HG02870 (cell line): ENCODE measurements around the gene IGLL5.

Experiments used
- ATAC-seq: cut with Tn5 transposase; IDR thresholded peaks from one replicate; pipeline ENCODE4 v1.9.1; 2021; ENCODE audit warnings: mild to moderate bottlenecking, moderate library complexity; ENCODE audit not compliant: unreplicated experiment

Gene IGLL5

DNA sequence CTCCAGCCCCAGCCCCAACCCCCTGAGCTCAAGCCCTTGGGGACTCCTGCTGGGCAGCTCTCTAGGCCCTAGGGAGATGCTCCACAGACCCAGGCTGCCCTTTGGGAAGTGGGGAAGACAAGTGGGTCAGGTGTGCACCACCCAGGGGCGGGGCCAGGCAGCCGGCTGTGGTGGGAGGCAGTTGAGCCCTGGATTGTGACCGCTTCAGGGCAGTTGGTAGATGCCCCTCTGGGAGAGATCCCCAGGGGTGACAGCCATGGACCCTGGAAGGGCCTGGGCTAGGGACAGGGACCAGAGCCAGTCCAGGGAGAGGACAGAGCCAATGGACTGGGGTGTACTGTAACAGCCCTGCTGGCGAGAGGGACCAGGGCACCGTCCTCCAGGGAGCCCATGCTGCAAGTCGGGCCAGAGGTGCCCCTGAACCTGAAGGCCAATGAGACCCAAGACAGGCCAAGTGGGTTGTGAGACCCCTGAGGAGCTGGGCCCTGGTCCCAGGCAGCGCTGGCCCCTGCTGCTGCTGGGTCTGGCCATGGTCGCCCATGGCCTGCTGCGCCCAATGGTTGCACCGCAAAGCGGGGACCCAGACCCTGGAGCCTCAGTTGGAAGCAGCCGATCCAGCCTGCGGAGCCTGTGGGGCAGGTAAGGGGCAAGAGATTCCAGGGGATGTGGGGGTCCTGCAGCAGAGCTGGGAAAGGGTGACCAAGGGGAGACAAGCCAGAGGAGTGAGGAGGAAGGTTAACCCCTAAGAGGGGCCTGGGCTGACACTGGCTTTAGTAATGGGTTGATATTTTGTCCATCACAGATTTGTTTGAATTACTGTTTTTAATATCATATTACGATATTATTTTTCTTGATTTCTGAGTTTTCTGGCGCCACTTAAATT, at the start of gene IGLL5:
Gene IGLL5 (plus strand): TSS at position 196 of the 883 bp plus-strand sequence. CDS start 238 bp downstream, at position 434.
- ATAC-seq = no peak

- no peak for ATAC-seq
Observed at GRCh38 chr22:22838148-22838786, 49.3 kb upstream of the IGLL5 start.

GRCh38 chr22:22839570-22840314, 47.9 kb upstream of the IGLL5 start:
- ATAC-seq = no peak

DNA sequence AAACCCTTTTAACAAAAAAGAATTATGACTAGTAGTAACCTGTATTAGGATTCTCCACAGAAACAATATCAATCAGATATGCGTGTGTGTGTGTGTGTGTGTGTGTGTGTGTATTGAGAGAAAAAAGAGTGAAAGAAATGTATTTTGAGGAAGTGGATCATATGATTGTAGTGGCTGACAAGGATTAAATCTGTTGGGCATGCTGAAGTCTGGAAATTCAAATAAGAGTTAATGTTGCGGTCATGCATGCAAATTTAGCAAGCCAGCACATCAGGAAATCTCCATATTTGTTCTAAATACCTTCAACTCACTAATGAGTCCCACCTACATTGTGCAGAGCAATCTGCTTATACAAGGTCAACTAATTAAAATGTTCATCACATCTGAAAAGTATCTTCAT, 46.8 kb upstream of the IGLL5 start:
- no peak for ATAC-seq

DNA sequence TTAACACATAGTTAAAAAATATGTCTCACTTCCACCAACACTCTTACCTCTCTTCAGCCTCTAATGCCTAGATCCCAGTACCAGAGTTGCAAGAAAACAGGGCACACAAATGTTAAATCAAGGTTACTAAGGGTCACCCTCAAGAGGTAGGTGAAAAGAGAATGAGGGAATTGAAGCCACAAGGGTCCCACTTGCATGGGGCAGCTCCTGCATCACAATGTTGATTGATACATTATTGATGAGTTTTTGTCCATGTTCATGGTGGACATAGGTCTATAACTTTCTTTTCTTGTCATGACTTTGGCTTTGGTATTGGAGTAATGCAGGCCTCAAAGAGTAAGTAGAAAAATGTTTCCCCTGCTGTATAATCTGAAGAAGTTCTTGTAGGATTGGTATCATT, 46.0 kb upstream of the IGLL5 start:
- ATAC-seq = no peak

DNA sequence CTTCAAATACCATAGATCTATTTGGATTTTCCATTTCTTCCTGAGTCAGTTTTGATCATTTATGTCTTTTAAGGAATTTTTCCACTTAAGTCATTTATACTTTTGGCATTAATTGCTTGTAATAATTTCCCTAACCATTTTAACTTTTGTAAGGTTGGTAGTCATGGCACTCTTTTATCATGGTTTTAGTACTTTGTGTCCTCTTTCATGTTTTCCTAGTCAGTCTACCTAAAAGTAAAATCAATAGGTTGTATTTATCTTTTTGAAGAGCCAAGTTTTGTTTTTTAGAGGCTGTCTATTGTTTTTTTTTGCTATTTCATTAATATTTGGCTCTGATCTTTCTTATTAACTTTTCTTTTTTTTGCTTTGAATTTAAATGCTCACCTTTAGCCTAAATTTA, 45.5 kb upstream of the IGLL5 start:
- no peak for ATAC-seq

DNA sequence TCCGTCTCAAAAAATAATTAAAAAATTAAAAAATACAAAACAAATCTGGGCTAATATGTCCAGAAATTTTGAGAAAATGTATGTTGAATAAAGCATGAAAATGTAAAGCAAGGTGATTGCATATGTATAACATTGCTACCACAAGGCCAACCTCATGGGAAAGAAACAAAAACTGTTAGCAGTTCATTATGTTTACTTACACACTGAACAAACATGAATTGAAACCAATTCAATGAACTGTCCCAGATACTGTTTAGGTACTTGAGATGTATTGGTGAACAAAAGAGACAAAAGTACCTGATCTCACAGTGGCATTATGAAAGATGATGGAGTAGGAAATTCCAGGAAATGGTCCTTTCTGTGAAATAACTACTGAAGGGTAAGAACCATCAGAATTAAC, 43.8 kb upstream of the IGLL5 start:
- ATAC-seq = no peak

GRCh38 chr22:22847241-22847640, 40.4 kb upstream of the IGLL5 start:
- ATAC-seq = no peak

DNA sequence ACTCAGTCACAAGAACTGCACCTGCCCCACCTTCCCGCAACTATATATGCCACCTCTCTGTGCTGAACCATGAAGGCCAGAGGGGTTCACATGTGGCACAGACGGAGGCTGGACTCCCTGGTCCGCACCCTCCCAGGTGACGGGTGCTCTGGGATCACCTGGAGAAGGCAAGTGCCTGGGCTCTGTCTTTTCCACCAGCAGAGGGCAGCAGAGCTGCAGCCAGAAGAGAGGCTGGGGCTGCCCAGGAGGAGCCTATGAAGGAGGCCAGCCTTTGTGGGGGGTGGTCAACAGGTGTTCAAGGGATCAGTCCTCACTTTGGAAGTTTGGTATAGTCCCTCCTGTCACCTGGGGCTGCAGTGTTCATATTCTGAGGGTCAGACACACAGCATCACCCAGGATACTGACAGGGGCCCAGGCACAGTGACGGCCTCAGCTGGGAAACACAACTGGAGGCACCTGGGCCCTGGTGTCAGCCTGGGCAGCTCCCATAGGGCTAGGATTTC, 39.2 kb upstream of the IGLL5 start:
- ATAC-seq = no peak

DNA sequence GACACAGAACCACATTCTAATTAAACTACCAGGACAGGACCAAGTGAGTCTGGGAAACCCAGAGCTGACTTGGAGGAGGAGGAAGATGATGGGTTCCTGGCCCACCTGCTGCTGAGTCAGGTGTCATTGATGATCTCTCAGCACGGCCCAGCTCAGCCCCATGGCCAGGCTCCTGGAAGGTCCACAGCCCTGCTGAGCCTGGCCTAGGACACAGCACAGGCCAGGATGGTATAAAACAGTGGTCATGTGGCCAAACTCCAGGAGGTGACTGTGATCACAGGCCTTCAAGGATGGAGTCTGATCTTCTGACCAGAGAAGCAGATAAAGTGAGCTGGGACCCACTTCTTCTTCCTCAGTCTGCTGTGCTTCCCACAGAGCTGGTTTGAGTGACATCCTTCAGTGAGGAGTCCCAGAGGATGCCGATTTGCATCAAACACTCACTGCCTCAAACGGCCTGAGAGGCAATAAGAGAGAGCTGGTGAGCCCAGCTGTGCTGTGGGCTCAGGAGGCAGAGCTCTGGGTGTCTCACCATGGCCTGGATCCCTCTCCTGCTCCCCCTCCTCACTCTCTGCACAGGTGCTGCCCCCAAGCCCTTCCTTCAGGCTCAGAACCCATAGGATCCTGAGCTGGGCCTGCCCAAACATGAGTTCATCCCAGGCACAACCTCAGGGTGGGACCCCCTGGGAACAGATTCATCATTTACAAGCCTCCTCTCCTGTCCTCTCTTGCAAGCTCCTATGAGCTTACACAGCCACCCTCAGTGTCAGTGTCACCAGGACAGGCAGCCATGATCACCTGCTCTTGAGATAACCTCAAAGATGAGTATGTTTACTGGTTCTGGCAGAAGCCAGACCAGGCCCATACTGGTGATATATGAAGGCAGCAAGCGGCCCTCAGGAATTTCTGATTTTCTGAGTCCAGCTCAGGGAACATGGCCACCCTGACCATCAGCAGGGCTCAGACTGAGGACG, 37.7 kb upstream of the IGLL5 start:
- no peak for ATAC-seq

GRCh38 chr22:22851969-22852368, 35.6 kb upstream of the IGLL5 start:
- ATAC-seq = no peak

- no peak for ATAC-seq
Observed at GRCh38 chr22:22853713-22854112, 33.9 kb upstream of the IGLL5 start.

DNA sequence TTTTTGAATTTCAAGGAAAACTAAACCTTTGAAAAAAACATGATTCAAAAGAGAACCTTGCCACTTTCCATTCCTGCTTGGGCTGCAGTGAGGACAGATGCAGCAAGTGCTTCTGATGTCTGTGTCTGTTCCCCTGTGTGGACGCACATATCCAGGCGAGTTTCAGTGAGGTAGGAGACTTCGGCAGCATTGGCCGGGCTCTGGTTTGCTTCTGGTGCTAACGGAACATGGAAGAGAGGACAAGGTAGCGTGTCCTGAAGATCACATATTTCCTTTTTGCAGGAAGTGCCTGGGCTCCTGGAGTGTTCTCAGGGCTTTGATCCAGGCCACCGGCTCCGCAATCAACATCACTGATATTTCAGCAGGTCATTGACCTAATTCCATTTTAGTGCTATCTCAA, 33.1 kb upstream of the IGLL5 start:
- no peak for ATAC-seq

DNA sequence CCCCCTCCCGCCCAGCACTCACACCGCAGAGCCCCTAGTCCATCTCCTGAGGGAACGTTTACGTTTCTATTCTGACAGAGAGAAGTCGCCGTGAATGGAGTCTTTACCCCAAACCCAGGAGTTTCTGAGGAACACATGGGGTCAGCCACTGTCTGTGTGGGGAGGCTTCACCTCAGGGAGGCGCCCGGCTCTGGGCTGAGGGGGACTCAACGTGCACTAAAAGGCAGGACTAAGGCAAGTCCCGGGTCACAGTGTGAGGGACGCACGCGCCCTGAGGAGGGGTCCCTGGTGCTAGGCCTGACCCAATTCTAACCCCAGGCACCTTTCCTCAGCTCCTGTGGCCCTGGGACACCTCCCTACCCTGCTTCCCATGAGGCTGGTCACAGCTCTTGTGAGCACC, 32.5 kb upstream of the IGLL5 start:
- ATAC-seq = no peak

DNA sequence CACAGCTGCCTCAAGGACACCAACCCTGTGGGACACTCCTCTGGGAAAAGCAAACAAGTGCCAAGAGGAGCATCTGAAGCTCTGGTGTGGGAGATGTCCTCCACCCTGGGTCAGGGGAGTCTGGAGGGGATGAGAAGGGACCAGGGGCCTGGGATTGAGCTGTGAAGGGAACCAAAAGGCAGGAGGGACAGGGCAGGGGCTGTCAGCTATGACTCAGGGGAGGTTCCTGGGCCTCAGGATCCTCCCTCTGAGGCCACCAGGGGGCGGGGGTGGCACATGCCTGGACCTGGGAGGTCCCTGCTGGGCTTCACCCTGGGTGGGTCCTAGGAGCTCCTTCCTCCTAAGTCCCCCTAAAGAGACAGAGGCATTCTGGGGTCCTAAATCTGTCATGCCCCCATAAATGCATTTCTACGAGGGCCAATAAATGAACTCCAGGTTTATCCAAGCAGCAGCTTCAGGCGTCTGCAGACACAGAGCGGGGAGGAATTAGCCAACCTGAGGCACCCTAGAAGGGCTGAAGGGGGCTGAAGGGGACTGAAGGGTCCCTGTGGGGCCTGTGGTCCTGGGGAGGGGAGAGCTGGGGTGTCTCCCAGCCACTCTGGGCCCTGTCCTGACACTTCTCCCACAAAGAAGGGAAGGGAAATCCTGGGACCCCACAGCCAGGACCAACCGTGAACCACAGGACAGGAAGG, 31.9 kb upstream of the IGLL5 start:
- ATAC-seq = no peak

GRCh38 chr22:22856364-22856763, 31.3 kb upstream of the IGLL5 start:
- no peak for ATAC-seq

- ATAC-seq = no peak
Observed at GRCh38 chr22:22856885-22857606, 30.6 kb upstream of the IGLL5 start.

DNA sequence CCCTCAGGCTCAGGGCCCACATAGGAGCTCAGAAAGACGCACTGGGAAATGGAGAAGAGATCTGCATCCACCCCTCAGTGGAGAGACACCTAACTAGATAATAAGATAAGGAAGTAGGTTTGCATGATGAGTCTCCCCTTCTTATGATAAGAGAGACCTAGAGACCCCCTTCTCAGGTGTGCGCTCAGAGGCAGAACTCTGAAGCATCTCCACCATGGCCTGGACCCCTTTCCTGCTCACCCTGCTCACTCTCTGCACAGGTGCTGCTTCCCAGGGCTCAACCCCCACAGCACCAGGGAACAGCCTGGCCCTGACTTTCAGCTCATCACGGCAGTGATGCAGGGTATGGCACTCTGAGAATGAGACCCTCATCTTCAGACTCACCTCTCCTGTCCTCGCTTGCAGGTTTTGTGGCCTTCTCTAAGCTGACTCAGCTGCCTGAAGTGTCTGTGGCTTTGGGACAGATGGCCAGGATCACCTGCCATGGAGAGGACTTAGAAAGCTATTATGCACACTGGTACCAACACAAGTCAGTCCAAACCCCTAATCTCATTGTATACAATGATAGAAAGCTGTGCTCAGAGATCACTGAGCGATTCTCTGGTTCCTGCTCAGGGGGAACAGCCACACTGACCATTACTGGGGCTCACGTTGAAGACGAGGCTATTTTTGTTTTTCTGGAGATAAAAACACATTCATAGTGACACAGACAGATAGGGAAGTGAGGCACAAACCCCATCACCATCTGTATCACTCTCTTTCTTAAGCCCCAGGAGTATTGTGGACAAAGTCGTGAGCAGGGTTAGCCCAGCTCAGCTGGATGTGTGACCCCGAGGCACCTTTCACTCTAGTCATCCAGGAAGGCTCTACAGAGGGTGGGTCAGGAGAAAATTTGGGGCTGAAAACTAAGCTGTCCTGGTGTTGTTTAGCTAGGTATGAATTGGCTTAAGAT, 29.7 kb upstream of the IGLL5 start:
- ATAC-seq = no peak
